HG03354 (cell line): ENCODE data around the gene DMD.

Experiments
- ATAC-seq: cut with Tn5 transposase; IDR thresholded peaks from one replicate; pipeline ENCODE4 v1.9.1; 2021; ENCODE audit warnings: mild to moderate bottlenecking; ENCODE audit not compliant: unreplicated experiment, poor library complexity, severe bottlenecking

The DMD gene

GRCh38 chrX:31209005-31209628 is 2002.2 kb downstream of the DMD start:
- no peak for ATAC-seq

DNA sequence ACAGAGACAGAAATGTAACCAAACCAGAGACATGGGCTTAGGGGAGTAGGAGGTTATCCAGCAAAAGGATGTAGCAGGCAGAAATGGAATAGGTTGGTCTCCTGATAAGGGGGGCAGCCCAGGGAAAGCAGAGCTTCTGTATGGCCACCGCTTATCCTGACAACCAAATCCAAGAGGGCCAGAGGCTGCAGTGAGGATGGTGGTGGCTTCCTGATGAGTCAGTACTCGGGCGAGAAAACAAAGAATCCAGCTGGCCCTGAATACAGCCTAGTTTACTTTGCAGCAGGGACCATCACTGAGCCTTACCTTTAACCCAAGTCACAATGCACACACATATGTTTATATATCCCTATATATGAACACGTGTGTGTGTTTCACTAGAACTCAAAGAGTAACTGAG is 2009.8 kb downstream of the DMD start:
- no peak for ATAC-seq

DNA sequence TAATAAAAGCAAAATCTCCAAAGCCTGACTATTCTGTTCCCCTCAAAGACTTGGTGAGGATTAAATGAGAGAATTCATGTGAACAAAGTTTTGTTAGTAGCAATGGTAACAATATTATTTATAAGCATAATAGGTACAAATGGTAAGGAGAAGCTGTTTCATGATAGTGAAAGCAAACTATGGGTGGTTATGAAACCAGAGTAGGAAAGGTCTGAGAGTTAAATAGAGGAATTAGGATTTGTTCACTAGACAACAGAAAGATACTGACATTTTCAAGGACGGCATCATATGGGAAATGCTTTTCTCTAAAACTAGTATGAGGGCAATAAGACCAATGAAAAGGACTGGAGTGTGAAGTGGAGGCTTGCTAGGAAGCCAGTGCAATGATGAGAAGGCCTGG is 2010.9 kb downstream of the DMD start:
- peak; percentile 81 for ATAC-seq

GRCh38 chrX:31199840-31200114 is 2011.6 kb downstream of the DMD start:
- no peak for ATAC-seq

DNA sequence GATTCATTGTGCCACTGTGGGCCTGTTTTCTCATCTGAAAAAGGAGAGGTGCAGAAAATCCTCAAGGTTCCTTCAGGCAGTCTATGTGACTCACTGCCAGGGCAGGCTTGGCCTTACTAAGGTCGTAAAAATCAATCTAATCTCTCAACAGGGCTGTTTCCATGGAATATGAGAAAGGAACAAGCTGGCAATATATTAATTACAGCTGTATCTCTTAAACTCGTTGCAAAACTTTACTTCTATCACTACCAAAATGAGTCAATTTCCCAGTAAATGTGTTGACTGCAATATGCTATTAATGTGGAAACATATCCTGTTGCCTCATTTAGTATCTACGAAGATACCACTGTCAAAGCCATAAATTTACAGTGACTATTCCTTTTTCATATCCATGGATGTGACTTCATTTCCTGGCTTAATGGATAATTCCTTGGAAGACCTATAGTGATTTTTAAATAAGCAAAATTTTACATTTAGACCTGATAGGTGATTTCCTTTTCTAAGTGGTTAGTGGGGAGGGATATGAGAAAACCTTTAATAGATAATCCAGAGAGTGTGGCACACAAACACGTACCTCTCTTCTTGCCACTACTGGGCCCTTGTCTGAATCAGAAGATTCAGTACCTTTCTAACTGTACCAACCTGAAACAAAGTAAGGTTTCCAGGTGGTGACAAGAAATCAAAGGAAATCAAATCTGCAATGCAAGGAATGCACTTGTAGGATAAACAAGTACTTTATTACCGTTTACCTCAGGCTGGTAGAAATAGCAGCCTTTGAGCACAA is 2012.1 kb downstream of the DMD start:
- ATAC-seq = no peak

GRCh38 chrX:31190221-31190975 is 2021.0 kb downstream of the DMD start:
- no peak for ATAC-seq

- no peak for ATAC-seq
These were observed 2024.5 kb downstream of the DMD start for GRCh38 chrX:31186693-31187338.

- no peak for ATAC-seq
These were observed 2025.5 kb downstream of the DMD start for GRCh38 chrX:31185884-31186283.

- no peak for ATAC-seq
These were observed 2029.9 kb downstream of the DMD start for GRCh38 chrX:31181377-31182000.

DNA sequence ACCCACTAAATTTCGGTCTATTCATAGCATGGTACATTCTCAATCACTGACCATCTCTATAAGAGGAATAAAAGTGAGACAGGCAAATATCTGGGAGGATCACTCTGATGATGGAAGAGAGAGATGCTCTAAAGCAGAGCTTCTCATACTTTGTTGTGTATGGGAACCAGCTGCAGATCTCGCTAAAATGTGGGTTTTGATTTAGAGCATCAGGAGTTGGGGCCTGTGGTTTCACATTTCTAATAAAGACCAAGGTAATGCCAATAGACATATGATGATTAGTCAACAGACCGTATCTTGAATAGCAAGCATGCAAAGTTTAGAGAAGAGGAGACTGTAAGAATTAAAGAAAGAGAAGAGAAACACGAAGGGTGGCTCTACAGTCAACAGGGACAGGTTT is 2032.1 kb downstream of the DMD start:
- peak; percentile 48 for ATAC-seq

DNA sequence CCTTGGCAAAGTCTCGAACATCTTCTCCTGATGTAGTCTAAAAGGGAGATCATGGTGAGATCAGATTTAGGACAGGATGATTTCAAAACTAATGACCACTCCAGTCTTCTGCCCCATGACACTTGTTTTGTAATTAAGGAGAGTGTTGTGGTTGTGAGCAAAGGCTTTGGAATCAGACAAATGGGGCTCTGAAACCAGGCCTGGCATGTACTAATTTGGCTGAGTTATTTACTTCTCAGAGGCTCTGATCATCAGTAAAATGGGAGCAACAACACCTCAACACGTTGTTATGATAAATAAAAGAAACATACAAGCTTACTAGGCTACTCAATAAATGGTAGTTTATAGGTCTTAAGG is 2032.6 kb downstream of the DMD start:
- no peak for ATAC-seq

- ATAC-seq = peak; percentile 69
These were observed 2033.1 kb downstream of the DMD start for GRCh38 chrX:31178064-31178768.

DNA sequence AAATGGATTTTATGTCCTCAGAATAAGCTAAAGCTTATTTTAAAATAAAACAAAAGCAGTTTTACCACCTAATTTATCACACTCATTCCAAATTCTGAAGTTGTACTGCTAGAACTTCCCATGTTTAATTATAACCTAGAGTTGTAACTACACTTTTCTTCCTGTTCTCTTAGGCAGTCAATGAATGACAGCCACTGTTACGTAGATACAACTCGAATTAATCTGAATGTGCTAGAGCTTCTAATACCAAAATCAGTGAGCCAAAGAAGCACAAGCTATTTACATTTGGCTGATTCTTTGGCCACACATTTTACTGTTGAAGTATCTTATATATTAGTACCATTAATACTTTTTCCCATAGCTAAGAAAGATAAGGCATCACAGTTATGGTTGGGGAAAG is 2040.6 kb downstream of the DMD start:
- ATAC-seq = no peak

GRCh38 chrX:31168551-31168950 is 2042.8 kb downstream of the DMD start:
- peak; percentile 99 for ATAC-seq

DNA sequence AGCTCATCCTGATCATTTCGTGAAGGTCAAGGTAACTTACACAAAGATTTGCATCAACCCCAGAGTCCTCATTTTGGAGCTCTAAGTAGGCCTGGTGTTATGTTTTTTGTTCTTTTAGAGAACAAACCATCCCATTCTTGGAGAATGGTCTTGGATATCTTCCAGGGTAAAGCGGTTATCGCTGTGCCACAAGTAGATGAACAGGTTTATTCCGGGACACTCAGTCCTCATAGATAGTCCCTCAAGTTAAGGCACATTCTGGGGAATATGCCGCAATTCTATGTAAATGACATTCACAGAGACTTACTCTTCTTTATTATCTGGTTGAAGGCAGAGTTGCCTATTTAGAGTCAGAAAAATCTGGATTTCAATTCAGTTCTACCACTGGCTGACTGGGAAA is 2044.5 kb downstream of the DMD start:
- ATAC-seq = no peak

- ATAC-seq = no peak
These were observed 2044.9 kb downstream of the DMD start for GRCh38 chrX:31166416-31166815.

DNA sequence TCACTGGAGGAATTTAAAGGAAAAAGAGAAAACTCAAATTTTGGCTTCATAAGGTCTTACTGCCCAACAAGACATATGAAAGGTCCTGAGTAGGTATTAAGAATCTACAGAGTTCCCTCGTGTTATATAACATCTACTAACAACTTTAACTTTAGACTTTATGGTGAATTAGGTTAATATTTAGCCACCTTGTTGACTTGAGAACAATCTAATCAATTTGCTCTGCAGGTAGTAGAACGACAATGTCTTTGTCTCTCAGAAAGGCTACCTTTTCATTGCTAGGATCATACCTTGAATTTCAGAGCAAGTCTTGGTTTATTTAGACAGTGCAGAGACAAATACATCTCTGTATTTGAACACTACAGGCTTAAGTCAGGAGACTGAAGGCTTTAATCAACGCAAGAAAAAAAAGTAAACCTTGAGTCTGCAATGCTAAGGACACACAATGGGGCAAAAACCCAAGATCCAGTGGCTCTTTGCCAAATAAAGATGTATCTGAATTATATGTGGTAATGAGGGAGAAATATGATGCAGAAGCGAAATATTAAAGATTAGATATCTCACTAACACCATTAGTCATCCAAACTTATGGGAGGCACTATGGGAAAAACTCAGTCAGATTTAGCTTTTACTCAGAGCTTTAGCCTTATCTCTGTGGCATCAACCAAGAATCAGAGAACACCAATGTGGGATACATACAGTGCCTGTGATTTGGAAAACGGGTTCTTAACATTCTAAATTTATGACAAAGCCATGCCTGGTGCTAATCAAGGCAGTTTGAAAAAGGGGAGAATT is 2045.9 kb downstream of the DMD start:
- ATAC-seq = no peak

- ATAC-seq = no peak
These were observed 2056.4 kb downstream of the DMD start for GRCh38 chrX:31154946-31155345.

- ATAC-seq = no peak
These were observed 2057.8 kb downstream of the DMD start for GRCh38 chrX:31153475-31154047.
